Measurements from ENCODE around the gene AGAP9.
"Not testable (repeated sequence)": the region's sequence is repeated elsewhere in the genome, so short reads cannot be mapped to it uniquely, and the experiment has no call there.

The AGAP9 gene

DNA sequence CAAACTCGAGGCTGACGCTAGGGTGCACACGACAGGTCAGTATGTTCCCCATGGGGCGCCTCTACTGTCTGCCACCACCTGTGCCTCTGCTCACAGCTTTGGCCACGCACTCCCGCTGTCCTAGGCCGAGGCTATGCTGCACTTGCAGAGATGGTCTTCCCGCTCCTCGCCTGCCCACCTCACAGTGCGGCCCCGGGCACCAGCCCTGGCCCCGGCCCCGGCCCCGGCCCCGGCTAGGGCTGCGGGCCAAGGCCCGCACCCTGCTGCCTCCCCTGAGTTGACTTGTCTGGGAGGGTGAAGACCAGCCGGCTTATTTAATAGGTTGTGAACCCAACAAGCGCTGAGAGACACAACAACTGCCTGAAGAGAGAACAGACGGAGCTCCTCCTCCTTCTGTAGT is at the start of gene AGAP9:
TSS of gene AGAP9 (minus strand) at position 164 of the 400 bp plus-strand sequence. CDS start at position 52, 112 bp downstream.
- not testable (repeated sequence) for FAIRE-seq; DNase-seq (ENCODE audit: insufficient read length, low spot score)

DNA sequence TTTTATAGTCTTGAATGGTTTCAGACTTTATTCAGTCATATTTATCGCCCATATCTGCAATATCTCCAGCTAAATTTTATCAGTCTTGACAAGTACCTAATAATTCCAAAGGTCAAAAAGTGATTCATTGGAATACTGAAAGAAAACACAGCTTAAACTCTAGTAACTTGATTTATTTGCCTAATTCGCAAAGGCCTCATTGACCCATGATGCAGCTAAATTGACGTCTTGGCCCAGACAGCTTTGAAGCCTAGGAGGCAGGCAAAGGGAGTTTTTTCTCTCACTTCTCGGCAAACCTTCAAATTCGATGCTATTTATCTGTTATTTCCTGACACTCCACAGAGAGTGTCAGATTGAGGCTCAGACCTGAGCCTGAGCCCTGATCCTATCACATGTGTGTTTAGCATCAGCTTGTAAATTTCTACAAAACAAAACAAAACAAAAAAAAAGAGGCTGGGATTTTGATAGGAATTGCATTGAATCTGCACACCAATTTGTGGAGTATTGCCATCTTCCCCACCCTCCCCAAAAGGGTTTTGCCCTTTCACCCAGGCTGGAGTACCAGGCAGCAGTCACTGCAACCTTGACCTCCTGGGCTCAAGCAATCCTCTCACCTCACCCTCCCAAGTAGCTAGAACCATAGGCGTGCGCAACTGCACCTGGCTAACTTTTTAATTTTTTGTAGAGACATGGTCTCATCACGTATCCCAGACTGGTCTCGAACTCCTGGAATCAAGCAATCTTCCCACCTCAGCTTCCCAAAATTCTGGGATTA is 47.9 kb upstream of the AGAP9 start:
- not testable (repeated sequence) for DNase-seq (ENCODE audit: insufficient read length, low spot score); FAIRE-seq

DNA sequence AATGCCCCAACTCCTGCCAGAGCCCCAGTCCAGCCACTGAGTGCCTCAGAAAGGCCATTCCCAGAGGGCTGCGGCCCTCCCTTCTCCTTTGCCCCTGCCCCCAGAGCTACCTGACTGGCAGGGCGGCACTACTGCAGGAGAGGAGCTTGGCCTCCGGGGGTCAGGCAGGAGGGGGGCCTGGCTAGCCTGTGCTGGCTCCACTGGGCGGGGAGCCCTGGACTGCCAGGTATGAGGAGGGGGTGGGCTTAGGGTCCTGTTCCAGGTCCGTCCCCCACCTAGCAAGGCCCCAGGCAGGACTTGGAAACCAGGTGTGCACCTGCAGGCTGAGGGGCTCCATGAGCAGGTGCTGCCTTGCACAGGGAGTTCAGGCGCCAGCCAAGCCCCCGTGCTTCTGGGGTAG is 43.3 kb upstream of the AGAP9 start:
- not testable (repeated sequence) for DNase-seq (ENCODE audit: insufficient read length, low spot score); FAIRE-seq

DNA sequence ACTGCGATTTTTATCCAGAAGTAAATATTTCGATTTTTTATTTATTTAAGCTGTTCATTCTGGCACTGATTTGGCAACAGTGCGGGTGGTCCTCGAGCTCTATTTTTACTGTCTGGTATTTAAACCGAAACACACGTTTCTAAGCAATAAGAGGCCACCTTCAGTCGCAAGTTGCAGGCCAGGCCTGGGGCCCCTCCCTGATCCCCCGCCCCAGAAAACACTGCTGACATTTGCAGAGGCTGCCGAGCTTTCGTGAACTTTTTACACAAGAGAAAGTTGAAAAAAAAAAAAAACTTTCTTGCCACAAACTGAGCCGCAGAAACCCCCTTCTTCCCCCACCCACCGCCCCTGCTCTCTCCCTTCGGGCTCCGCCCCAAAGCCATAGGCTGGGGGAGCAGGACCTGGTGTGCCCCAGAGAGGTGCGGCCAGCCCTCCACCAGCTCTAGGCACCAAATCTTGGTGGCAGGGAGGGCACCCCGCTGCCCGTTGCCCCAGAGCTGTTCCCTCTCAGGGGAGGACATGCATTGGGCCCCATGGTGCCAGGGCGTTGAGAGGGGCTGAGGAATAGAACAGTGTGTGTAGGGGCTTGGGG is 42.8 kb upstream of the AGAP9 start:
- not testable (repeated sequence) for FAIRE-seq

DNA sequence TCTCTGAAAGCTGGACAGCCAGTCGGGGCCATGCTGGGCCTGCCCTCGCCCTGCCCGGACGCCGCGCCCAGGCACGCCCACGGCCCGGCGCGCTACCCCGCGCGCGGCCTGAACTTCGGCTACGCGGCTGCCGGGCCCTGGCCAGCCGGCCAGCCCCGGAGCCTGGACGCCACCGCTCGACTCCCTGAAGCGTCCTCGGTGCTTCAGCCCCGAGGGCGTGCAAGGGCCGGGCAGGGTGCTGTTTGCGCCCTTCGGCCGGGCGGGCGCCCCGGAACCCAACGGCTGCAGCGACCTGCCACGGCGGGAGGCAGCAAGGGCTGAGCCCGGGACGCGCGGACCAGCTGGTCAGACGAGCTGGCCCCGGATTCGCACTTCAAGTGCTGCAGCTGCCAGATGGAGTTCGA is 42.1 kb upstream of the AGAP9 start:
- DNase-seq (ENCODE audit: insufficient read length, low spot score); FAIRE-seq: not testable (repeated sequence)

More for the DNA sequence above, 42.8 kb upstream of the AGAP9 start:
- DNase-seq (ENCODE audit: insufficient read length, low spot score), result not testable (repeated sequence)

DNA sequence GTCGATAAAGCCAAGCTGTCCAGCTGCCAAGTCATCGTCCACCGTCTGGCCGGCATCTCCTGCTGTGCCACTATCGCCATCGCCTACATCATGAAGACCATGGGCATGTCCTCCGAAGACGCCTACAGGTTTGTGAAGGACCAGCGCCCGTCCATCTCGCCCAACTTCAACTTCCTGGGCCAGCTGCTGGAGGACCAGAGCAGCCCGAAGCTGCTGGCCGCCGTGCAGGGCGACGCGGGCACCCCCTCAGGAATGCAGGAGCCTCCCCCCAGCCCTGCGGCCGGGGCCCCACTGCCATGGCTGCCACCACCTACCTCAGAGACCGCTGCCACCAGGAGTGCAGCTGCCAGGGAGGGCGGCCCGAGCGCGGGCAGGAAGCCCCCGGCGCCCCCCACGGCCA is 41.5 kb upstream of the AGAP9 start:
- FAIRE-seq; DNase-seq (ENCODE audit: insufficient read length, low spot score): not testable (repeated sequence)

DNA sequence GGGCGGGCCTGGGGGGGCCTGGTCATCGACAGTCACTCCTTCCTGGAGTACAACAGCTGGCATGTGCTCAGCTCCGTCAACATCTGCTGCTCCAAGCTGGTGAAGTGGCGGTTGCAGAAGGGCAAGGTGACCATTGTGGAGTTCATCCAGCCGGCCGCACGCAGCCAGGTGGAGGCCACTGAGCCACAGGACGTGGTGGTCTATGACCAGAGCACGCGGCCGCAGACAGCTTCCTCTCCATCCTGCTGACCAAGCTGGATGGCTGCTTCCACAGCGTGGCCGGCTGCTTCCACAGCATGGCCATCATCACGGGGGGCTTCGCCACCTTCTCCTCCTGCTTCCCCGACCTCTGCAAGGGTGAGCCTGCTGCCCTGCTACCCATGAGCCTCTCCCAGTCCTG is 40.9 kb upstream of the AGAP9 start:
- FAIRE-seq; DNase-seq (ENCODE audit: insufficient read length, low spot score): not testable (repeated sequence)

DNA sequence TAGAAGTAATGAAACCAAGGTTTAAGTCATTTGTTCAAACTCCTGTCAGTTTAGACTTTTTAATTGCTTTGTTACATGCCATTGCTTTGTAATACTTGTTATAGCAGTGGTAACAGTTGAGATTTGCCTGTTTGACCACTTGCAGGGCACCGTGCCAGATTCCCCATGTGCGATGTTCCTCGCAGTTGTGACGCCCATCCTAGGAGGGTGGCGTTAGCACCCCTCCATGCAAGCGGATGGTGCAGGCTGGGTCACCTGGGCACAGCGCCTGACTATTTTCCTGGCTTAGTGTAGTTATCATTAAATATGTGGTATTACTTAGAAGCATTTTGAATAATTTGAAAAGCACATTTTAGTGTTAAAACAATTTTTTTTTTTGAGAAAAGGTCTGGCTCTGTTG is 37.0 kb upstream of the AGAP9 start:
- FAIRE-seq; DNase-seq (ENCODE audit: insufficient read length, low spot score): not testable (repeated sequence)

DNA sequence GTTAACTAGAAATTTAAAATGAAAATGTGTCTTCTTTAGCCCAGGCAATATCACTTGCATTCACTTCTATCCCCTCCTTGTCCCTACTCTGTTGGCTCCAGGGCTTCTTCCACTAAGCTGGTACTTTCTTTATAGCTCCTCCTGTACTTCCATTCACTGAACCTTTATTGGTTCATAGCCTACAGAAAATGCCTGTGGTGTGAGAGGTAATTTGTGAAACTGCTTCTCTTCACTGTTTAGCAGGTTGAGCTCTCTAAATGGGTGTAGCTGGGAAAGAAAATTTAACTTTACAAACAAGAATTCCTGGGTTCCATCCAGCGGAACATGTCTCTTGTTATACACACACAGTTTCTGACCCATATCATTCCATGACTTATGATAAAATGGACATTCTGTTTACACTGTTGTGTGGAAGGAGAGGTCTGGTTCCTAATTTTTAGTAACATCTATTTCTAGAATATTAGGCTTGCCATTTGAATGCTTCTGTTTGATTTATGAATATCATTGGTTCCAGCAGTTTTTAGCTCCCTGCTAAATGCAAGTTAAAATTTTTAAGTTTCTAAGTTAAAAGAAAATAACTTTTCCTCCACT is 36.4 kb upstream of the AGAP9 start:
- FAIRE-seq; DNase-seq (ENCODE audit: insufficient read length, low spot score): not testable (repeated sequence)

DNA sequence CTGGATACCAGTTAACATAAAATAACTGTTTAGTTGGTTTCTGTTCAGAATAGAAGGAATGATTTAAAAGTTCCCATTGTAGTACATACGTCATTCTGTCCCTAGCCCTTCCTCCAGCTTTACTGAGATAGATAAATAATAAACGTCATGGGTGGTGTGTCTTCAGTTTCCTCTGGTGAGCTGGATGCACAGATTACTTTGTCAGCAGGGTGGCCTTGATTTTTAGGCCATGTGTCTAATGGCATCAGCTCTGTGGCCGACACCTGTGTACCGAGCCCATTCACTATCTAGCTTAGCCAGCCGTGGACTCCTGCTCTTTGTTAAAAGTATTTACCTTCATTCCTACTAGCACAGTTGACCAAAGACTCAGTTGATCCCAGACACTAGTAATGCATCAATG is 34.7 kb upstream of the AGAP9 start:
- DNase-seq (ENCODE audit: insufficient read length, low spot score), result not testable (repeated sequence)
- FAIRE-seq, result peak; percentile 62

DNA sequence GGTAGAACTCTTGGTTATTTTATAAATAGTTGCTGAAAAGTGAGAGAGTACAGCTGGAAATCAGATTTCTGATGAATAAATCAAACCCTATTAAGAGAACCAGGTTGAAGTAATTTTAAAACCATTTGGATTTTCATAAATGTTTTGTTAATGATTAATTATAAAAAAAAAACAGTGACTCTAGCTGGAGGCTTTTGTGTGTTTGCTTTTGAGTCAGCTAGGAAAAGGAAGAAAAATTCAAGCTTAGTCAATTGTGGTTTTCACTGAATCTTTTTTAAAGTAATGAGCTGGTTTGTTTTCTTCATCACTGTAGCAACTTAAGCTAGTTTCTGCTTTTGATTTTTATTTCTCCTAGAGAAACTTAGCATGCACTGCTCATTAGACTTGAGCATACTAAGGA is 34.2 kb upstream of the AGAP9 start:
- not testable (repeated sequence) for FAIRE-seq; DNase-seq (ENCODE audit: insufficient read length, low spot score)

DNA sequence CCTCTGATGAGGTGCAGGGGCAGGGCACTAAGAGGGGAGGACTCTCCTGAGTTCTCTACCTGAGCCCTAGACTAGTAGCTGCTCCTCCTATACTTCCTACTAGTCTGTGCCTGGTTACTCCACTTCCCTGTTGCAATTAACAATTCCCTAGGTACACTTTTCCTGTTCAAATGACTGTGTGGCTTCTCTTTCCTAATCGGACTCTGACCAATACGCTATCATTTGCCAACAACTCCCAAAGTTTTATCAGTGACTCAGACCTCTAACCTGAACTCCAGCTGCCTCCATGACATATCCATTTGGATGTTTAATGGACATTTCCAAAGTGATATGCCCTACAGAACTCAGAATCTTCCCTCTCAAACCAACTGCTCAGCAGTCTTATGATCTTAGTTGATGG is 31.9 kb upstream of the AGAP9 start:
- DNase-seq (ENCODE audit: insufficient read length, low spot score); FAIRE-seq: not testable (repeated sequence)

DNA sequence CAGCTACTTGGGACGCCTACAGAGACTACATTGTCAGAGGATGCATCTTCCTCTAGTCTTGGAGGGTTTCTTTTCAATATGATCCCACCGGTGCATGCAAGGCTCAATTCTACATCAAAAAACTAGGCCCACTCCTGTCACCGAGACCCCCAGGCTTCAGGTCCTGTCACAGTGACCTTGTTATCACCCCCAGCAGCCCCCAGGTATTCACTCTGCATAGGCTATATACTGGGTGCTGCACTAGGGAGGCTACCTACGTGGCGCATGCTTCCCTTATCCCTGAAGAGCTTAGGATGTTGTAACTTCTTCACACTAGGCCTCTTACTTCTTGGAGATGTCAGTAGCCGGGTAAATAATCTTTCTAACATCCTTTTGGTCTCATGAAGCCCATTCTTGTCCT is 31.1 kb upstream of the AGAP9 start:
- FAIRE-seq; DNase-seq (ENCODE audit: insufficient read length, low spot score): not testable (repeated sequence)

DNA sequence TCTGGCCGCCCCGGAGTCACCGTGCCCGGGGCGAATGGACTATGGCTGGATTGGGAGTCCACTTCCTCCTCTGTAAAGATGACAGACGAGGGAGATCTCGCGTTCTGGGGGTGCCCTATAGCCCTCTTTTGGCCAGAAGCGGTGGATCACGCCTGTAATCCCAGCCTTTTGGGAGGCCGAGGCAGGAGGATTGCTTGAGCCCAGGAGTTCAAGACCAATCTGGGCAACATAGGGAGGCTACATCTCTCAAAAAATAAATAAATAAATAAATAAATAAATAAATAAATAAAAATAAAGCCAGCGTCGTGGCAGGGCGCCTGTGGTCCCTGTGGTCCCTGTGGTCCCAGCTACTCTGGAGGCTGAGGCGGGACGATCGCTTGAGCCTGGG is 30.4 kb upstream of the AGAP9 start:
- not testable (repeated sequence) for DNase-seq (ENCODE audit: insufficient read length, low spot score)

DNA sequence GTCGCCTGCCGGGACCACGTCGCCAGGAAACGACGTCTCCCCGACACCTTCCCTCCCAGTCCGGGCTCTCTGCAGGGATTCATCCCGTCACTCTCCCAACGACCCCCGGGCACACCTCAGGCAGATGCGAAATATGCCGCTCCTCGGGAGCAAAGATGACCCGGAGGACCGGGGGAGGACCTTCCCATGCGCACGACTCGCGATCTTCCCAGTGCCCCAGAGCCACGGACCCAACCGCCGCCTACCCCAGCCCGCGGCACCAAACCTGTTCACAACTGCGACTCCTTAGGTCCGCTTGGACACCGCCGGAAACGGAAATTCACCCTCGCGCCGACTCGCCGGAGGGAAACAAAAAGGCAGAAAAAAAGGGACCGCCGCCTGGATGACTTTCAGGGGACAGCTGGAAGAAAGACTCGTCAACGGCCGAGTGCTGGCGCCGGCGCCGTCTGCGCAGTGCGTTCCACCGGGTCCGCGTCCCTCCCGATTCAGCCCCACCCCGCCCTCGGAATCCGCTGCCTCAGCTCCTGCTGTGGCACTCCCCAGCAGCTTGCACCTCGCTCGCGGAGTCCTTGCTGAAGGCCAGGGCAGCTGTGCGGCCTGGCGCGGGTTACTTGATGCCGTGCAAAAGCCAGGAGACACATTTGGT is 29.9 kb upstream of the AGAP9 start:
- TF ChIP-seq POLR2A (IDR thresholded peaks at IDR 0.05; ENCODE audit: low read depth, low read length), result peak; percentile 78
- DNase-seq (ENCODE audit: insufficient read length, low spot score), result peak; percentile 18
- not testable (repeated sequence) for FAIRE-seq

More for the DNA sequence above, 30.4 kb upstream of the AGAP9 start:
- FAIRE-seq, result not testable (repeated sequence)

DNA sequence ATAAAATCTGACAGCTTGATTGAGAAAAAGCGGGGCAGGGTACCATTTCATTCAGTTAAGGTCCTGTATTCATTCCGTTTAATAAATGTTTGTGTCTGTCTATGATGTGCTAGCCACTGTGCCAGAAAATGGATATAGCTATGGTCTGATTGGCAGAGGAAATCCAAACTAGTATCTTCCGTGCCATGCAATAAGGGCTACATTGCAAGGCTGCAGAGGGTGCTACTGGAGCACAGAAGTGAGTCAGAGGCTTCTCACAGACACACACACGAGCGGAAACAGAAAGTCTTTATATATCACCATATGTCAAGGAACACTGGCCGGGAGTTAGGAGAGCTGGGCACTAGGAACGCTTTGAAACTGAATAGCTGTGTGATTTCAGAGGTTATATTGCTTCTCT is 29.3 kb upstream of the AGAP9 start:
- not testable (repeated sequence) for DNase-seq (ENCODE audit: insufficient read length, low spot score); FAIRE-seq

DNA sequence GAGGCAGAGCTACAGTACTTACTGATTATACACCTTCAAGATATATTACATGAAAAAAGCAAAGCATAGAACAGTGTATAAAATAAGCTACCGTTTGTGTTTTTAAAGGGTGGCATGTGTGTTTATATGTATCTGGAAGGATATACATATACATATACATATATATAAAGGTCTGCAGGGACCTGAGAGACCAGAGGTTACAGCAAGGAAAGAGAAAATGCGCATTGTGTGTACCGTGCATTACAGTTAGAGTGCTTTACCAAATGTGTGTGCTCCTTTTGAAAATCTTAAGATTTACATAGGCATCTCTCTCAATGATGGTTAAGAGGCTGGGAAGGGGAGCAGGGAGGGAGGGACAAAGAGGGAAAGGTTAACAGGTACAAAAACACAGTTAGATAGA is 23.8 kb upstream of the AGAP9 start:
- not testable (repeated sequence) for FAIRE-seq; DNase-seq (ENCODE audit: insufficient read length, low spot score)

DNA sequence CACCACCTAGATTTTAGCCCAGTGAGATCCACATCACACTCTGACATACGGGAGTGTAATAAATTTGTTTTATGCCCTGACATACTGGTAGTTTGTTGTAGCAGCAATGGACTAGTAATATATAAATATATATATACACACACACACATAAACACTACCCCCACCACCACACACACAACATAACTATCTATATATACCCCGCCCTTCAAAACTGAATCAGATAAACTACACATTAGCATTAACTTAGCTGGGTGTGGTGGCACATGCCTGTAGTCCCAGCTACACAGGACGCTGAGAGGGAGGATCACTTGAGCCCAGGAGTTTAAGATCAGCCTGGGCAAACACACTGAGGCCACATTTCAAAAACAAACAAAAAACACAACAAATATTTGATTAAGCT is 13.0 kb upstream of the AGAP9 start:
- not testable (repeated sequence) for DNase-seq (ENCODE audit: insufficient read length, low spot score)

DNA sequence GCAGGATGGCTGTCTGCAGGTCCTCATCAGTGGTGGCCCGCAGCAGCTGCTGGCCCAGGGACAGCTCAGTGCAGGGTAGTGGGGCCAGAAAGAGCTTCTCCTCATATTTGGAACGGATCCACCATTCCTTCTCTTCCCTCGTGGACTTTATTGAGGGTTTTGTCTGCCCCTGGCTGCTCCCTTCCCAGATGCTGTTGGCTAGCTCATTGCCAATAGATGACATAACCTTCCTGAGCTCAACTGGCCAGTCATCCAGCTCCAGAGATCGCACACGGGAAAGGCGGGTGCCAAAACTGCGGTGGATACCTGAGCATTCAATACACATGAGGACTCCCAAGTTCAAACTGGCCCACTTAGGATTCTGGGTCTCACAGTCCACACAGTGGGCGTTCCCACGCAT is 21.1 kb downstream of the AGAP9 start:
- FAIRE-seq; DNase-seq (ENCODE audit: insufficient read length, low spot score): not testable (repeated sequence)

More for the DNA sequence above, 13.0 kb upstream of the AGAP9 start:
- not testable (repeated sequence) for FAIRE-seq

DNA sequence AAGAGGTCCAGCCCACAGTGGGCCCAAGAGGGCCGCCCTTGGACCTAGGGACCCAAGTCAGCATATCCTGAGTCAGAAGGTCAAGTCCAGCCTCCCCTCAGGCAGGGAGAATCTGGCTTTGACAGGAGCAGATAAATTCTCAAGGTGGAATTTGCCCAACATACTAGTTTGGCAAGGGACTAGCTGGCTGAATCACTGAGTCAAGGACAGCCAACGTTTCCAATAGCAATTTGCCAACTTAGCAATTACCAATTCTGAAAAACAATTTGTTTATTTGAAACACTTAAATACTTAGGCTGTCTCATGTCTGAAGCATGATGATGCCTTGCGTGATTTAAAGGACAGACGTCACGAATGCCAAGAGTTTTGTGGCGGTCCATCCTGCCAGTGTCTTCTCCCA is 29.2 kb downstream of the AGAP9 start:
- not testable (repeated sequence) for DNase-seq (ENCODE audit: insufficient read length, low spot score); FAIRE-seq

All from H54 (cell line).